ACHN (cell line): ENCODE results near the gene C1QA.

Source experiments
- DNase-seq: peaks from one replicate; pipeline ENCODE4 v3.0.0-alpha.2; 2015
- in situ Hi-C: cut with HindIII; loops from 2 replicates; pipeline ENCODE4 v1.10.0; 2017; ENCODE audit warnings: low sequenced_read_pairs, low pct_ligation_motif_present, low pct_unique_long_range_greater_than_20kb

The C1QA gene

GRCh38 chr1:22688466-22688865, 52.0 kb downstream of the C1QA start:
- DNase-seq = no peak
- in situ Hi-C loops = no loop called here
